HL-60 (cell line): ENCODE results near the gene PYROXD2.

Source experiments
- DNase-seq, 2 experiments: peaks; one replicate each; pipeline ENCODE4 v3.0.0-alpha.2; 2010 to 2020; ENCODE audit warnings: low read depth in 1 of 2, low spot score in 1 of 2
- H3K27ac ChIP-seq: fragments of 250-450 bp; sonication (Bioruptor Pico); replicated peaks from 2 replicates; pipeline ENCODE4 v1.5.1; 2020; ENCODE audit warnings: mild to moderate bottlenecking, moderate library complexity
- H3K27me3 ChIP-seq: fragments of 250-450 bp; sonication (Bioruptor Pico); 2 replicates; pipeline ENCODE4 v1.5.1; 2021; ENCODE audit warnings: mild to moderate bottlenecking, moderate library complexity; ENCODE audit not compliant: insufficient read depth, poor library complexity, severe bottlenecking
- H3K4me3 ChIP-seq: replicated peaks from 2 replicates; pipeline ENCODE4 v1.5.1; 2011; ENCODE audit warnings: mild to moderate bottlenecking, control low read depth, low read length; ENCODE audit not compliant: insufficient read depth
- GABPA ChIP-seq: IDR thresholded peaks from 2 replicates; pipeline ENCODE4 v1.6.1; 2012; ENCODE audit warnings: low read depth
- POLR2AphosphoS5 ChIP-seq: IDR thresholded peaks from 2 replicates; pipeline ENCODE4 v1.6.1; 2012; ENCODE audit warnings: low read depth
- REST ChIP-seq: IDR thresholded peaks from 2 replicates; pipeline ENCODE4 v1.6.1; 2012; ENCODE audit warnings: low read depth; ENCODE audit not compliant: insufficient replicate concordance
- SPI1 ChIP-seq: IDR thresholded peaks from 2 replicates; pipeline ENCODE4 v1.6.1; 2012; ENCODE audit warnings: low read depth, mild to moderate bottlenecking, borderline replicate concordance
- TF ChIP-seq, protein P1 (sequence below): IDR thresholded peaks from one replicate; pipeline ENCODE4 v1.5.1; 2011; ENCODE audit warnings: low read length, control low read depth, inconsistent platforms; ENCODE audit not compliant: insufficient read depth

PYROXD2 gene

DNA sequence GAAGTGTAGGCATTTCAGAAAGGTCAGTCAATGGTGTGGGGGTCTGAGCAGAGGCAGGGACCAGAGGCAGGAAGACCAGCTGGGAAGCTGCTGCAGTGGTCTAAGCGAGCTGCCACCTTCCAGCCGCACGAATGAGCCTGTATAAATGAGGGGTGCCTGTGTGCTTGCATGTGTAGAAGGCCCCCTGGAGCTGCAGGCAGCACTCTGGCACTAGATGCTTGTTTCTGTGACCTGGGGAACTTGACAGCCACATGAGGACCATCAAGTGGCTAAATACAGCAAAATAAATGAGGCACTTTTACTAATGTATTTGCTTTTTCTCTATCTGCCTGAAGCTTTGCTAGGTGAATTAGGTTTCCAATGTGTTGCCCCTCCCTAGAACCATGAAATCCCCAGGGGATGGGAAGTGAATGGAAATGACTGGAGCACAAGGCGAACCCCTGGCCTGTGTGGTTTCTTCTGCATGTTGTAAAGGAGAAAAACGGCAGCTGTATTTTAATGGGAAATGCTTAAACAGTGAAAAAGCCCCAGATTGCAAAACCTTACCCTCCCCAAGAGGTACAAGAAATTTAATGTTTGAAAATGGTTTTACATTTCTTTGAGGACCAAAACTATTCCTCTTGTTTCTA is 57.7 kb downstream of the PYROXD2 start:
- no peak overlapping the region for H3K4me3 ChIP-seq
- H3K27ac ChIP-seq: no peak overlapping the region
- peaks cover 6% of the 10 kb centered on the region for H3K27me3 ChIP-seq
- no peak for TF ChIP-seq SPI1
- TF ChIP-seq POLR2AphosphoS5: no peak
- no peak for TF ChIP-seq GABPA
- TF ChIP-seq, protein P1, sequence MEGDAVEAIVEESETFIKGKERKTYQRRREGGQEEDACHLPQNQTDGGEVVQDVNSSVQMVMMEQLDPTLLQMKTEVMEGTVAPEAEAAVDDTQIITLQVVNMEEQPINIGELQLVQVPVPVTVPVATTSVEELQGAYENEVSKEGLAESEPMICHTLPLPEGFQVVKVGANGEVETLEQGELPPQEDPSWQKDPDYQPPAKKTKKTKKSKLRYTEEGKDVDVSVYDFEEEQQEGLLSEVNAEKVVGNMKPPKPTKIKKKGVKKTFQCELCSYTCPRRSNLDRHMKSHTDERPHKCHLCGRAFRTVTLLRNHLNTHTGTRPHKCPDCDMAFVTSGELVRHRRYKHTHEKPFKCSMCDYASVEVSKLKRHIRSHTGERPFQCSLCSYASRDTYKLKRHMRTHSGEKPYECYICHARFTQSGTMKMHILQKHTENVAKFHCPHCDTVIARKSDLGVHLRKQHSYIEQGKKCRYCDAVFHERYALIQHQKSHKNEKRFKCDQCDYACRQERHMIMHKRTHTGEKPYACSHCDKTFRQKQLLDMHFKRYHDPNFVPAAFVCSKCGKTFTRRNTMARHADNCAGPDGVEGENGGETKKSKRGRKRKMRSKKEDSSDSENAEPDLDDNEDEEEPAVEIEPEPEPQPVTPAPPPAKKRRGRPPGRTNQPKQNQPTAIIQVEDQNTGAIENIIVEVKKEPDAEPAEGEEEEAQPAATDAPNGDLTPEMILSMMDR: no peak
- no peak for TF ChIP-seq REST
- no peak for DNase-seq

GRCh38 chr10:98354491-98354890 is 60.5 kb downstream of the PYROXD2 start:
- DNase-seq: no peak
- no peak overlapping the region for H3K4me3 ChIP-seq
- no peak overlapping the region for H3K27ac ChIP-seq
- no peak for TF ChIP-seq REST
- no peak for TF ChIP-seq GABPA
- no peak for TF ChIP-seq POLR2AphosphoS5
- TF ChIP-seq, protein P1: no peak
- TF ChIP-seq SPI1: no peak
- peaks cover 6% of the 10 kb centered on the region for H3K27me3 ChIP-seq

DNA sequence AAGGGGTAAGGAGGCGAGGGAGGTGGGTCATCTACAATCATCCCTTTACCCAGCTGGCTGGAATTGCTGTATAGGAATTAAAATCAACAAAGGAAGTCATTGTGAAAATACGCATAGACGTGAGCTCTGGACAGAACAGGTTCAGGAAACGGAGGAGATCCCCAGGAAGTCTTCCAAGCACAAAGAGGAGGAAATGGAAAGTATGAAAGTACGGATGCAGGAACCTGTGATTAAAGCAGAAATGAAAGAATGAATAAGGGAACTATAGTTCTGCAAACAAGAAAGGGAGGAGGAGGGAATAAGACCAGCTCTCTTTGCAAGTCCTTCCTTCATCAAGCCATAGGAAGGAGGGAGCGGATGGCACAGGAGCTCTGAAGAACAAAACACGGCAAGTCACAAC is 61.8 kb downstream of the PYROXD2 start:
- no peak for TF ChIP-seq REST
- TF ChIP-seq SPI1: no peak
- no peak for TF ChIP-seq GABPA
- TF ChIP-seq, protein P1: no peak
- no peak for TF ChIP-seq POLR2AphosphoS5
- Histone ChIP-seq H3K27ac (no peak overlapping the region), H3K4me3 (no peak overlapping the region), H3K27me3 (peaks cover 6% of the 10 kb centered on the region)
- no peak for DNase-seq
